SK-N-SH (cell line): Measurements from ENCODE around the gene MCCD1. TPM values are rescaled to one million over a fixed set of nuclear protein-coding genes. Genes with fewer than 3 reads are reported as not detected.

Experiments
- CTCF ChIA-PET: fragments of 300-600, 350-600 bp; formaldehyde crosslinking; extraction: SDS; loops from one replicate; lab custom pipeline; 2021; lab: Yijun Ruan, JAX
- POLR2A ChIA-PET: fragments of 350-600 bp; sonication (Branson Sonifier 250); formaldehyde crosslinking; extraction: SDS; loops from one replicate; lab custom pipeline; 2020; ENCODE audit warnings: antibody characterized with exemption, inconsistent platforms; lab: Yijun Ruan, JAX
- DNase-seq: peaks from one replicate; pipeline ENCODE4 v3.0.0; 2012
- H2AFZ ChIP-seq: fragments of 200-600 bp; sonication (generic); 2 replicates; pipeline ENCODE4 v1.8.1; 2016; ENCODE audit warnings: antibody characterized with exemption, mild to moderate bottlenecking, low read depth
- H3F3A ChIP-seq: fragments of 200-600 bp; sonication (generic); replicated peaks from 2 replicates; pipeline ENCODE3; 2016; ENCODE audit warnings: antibody characterized with exemption, mild to moderate bottlenecking; ENCODE audit not compliant: insufficient read depth
- H3K27ac ChIP-seq, 2 experiments: fragments of 200-500 bp in 1 of 2; fragments of 200-600 bp in 1 of 2; sonication (Bioruptor generic) in 1 of 2; sonication (generic), shearing (Covaris generic) in 1 of 2; 2 replicates each; pipeline versions ENCODE4 v1.5.1 to v1.6.1; 2014 to 2016; ENCODE audit warnings: low read depth in 2 of 2, inconsistent platforms in 1 of 2, low read length in 1 of 2, mild to moderate bottlenecking in 1 of 2, mixed read lengths in 1 of 2
- H3K27me3 ChIP-seq: fragments of 200-600 bp; sonication (generic), shearing (Covaris generic); 2 replicates; pipeline ENCODE4 v1.6.1; 2016; ENCODE audit warnings: mixed run types; ENCODE audit not compliant: insufficient read depth
- H3K36me3 ChIP-seq, 2 experiments: fragments of 200-500 bp in 1 of 2; fragments of 200-600 bp in 1 of 2; sonication (Bioruptor generic) in 1 of 2; sonication (generic) in 1 of 2; replicated peaks in 1 of 2; 2 replicates each; pipeline versions ENCODE3 to v1.5.1; 2014 to 2016; ENCODE audit warnings: low read length in 1 of 2, mild to moderate bottlenecking in 1 of 2; ENCODE audit not compliant: insufficient read depth in 2 of 2, control insufficient read depth in 1 of 2
- H3K4me1 ChIP-seq, 2 experiments: fragments of 200-500 bp in 1 of 2; fragments of 200-600 bp in 1 of 2; sonication (Bioruptor generic) in 1 of 2; sonication (generic), shearing (Covaris generic) in 1 of 2; 2 replicates each; pipeline versions ENCODE4 v1.5.1 to v1.6.1; 2014 to 2016; ENCODE audit warnings: low read depth in 1 of 2, low read length in 1 of 2, mixed run types in 1 of 2; ENCODE audit not compliant: insufficient read depth in 2 of 2, control insufficient read depth in 1 of 2
- H3K4me2 ChIP-seq: fragments of 200-600 bp; sonication (generic), shearing (Covaris generic); 2 replicates; pipeline ENCODE4 v1.6.1; 2017; ENCODE audit warnings: mixed run types
- H3K4me3 ChIP-seq, 2 experiments: fragments of 200-500 bp in 1 of 2; fragments of 200-600 bp in 1 of 2; sonication (Bioruptor generic) in 1 of 2; sonication (generic), shearing (Covaris generic) in 1 of 2; 2 replicates each; pipeline versions ENCODE4 v1.5.1 to v1.8.1; 2014 to 2016; ENCODE audit warnings: low read depth in 2 of 2, inconsistent platforms in 1 of 2, low read length in 1 of 2, mild to moderate bottlenecking in 1 of 2, mixed read lengths in 1 of 2, moderate library complexity in 1 of 2
- H3K79me2 ChIP-seq: fragments of 200-600 bp; sonication (generic); 2 replicates; pipeline ENCODE4 v1.8.1; 2017; ENCODE audit warnings: mild to moderate bottlenecking; ENCODE audit not compliant: insufficient read depth
- H3K9ac ChIP-seq: fragments of 200-600 bp; sonication (generic); 2 replicates; pipeline ENCODE4 v1.6.1; 2017; ENCODE audit warnings: mixed run types
- H3K9me2 ChIP-seq: fragments of 200-600 bp; sonication (generic); 2 replicates; pipeline ENCODE4 v1.6.1; 2017; ENCODE audit warnings: mixed run types
- H3K9me3 ChIP-seq: fragments of 200-600 bp; sonication (generic); 2 replicates; pipeline ENCODE4 v1.6.1; 2017; ENCODE audit warnings: mixed run types, mild to moderate bottlenecking, moderate library complexity
- H4K20me1 ChIP-seq: fragments of 200-600 bp; sonication (generic); 2 replicates; pipeline ENCODE4 v1.6.1; 2017; ENCODE audit warnings: mild to moderate bottlenecking, mixed run types; ENCODE audit not compliant: insufficient read depth
- CHD2 ChIP-seq: fragments of 150-350 bp; IDR thresholded peaks from 2 replicates; pipeline ENCODE4 v1.6.1; 2018; ENCODE audit warnings: low read length; ENCODE audit not compliant: partially characterized antibody
- CTCF ChIP-seq: fragments of 200-600 bp; sonication (generic); IDR thresholded peaks from 2 replicates; pipeline ENCODE4 v1.6.1; 2017; ENCODE audit warnings: antibody characterized with exemption, mild to moderate bottlenecking, moderate library complexity
- ELF1 ChIP-seq: IDR thresholded peaks from 2 replicates; pipeline ENCODE4 v1.4.0; 2012
- EP300 ChIP-seq, 2 experiments: IDR thresholded peaks; 2 replicates each; pipeline versions ENCODE4 v1.4.0 to v1.6.1; 2012; ENCODE audit warnings: borderline replicate concordance in 1 of 2, low read depth in 1 of 2, low read length in 1 of 2
- FOSL2 ChIP-seq: IDR thresholded peaks from 2 replicates; pipeline ENCODE4 v1.4.0; 2012; ENCODE audit warnings: low read depth, mild to moderate bottlenecking, moderate library complexity, borderline replicate concordance
- FOXM1 ChIP-seq: IDR thresholded peaks from 2 replicates; pipeline ENCODE4 v1.4.0; 2012; ENCODE audit warnings: low read depth, mild to moderate bottlenecking
- IRF3 ChIP-seq: fragments of 150-350 bp; IDR thresholded peaks from 2 replicates; pipeline ENCODE4 v1.6.1; 2016; ENCODE audit warnings: mild to moderate bottlenecking, low read depth, low read length
- MAX ChIP-seq: IDR thresholded peaks from 2 replicates; pipeline ENCODE4 v1.4.0; 2012; ENCODE audit warnings: low read depth
- MEF2A ChIP-seq: IDR thresholded peaks from 2 replicates; pipeline ENCODE4 v1.4.0; 2012; ENCODE audit warnings: low read depth, borderline replicate concordance
- REST ChIP-seq: IDR thresholded peaks from 2 replicates; pipeline ENCODE4 v1.6.1; 2012; ENCODE audit warnings: mild to moderate bottlenecking, low read depth, low read length, moderate library complexity
- RXRA ChIP-seq: IDR thresholded peaks from 2 replicates; pipeline ENCODE4 v1.4.0; 2012; ENCODE audit warnings: low read depth, mild to moderate bottlenecking, borderline replicate concordance
- SIN3A ChIP-seq: IDR thresholded peaks from 2 replicates; pipeline ENCODE4 v1.6.1; 2012; ENCODE audit warnings: low read depth, mild to moderate bottlenecking, low read length, moderate library complexity, borderline replicate concordance
- USF1 ChIP-seq: IDR thresholded peaks from 2 replicates; pipeline ENCODE4 v1.4.0; 2012; ENCODE audit warnings: low read depth, borderline replicate concordance
- WGBS: methylation state at CpG from one replicate; pipeline ENCODE4 v1.1.6; 2017; ENCODE audit warnings: low lambda C conversion rate; 5-methylcytosine and 5-hydroxymethylcytosine counted together
- polyA plus RNA-seq, 3 experiments: library from polyadenylated mRNA; depleted of rRNA; stranded (reverse); fragments of >200 nt; gene quantifications; 2 replicates each; pipeline ENCODE4 v1.2.3, GENCODE V29; 2012

The MCCD1 gene
- polyA plus RNA-seq, 1 of the 3 experiments (the other 2 are of a cell fraction), result not detected

- ChIA-PET POLR2A (no interaction called here), CTCF (interaction anchor here (0.6 to 11.9 kb wide), 3 partner anchors 37 to 1004 kb away, joined by 3 to 301 read pairs (median 3); partner anchors contain the start of gene NCR3)
- no peaks in the 10 kb centered on the region for H3K9me2 ChIP-seq
Measured at GRCh38 chr6:31544676-31545075, 15.9 kb downstream of the MCCD1 start.

GRCh38 chr6:31545291-31545690, 16.5 kb downstream of the MCCD1 start:
- CTCF ChIA-PET, result interaction anchor here (0.6 to 11.9 kb wide), 5 partner anchors 36 to 1004 kb away, joined by 3 to 301 read pairs (median 4); partner anchors contain the start of genes NCR3 and VARS1
- no peak for TF ChIP-seq FOXM1
- no peak for TF ChIP-seq MEF2A
- no peak for TF ChIP-seq REST
- TF ChIP-seq MAX, result no peak
- TF ChIP-seq FOSL2, result no peak
- TF ChIP-seq SIN3A, result no peak
- no peak for TF ChIP-seq CHD2
- no peak for TF ChIP-seq ELF1

More at GRCh38 chr6:31544676-31545075, 15.9 kb downstream of the MCCD1 start:
- Histone ChIP-seq H3K4me1 (peaks cover 8 to 19% of the 10 kb centered on the region in 2 experiments; a peak in 3 of 4 replicates), H3K79me2 (peaks cover 53% of the 10 kb centered on the region), H3K9me3 (no peaks in the 10 kb centered on the region), H3K27me3 (no peaks in the 10 kb centered on the region), H3K4me2 (no peak overlapping the region), H3K27ac (no peak overlapping the region), H4K20me1 (peaks cover 13% of the 10 kb centered on the region), H3K36me3 (peaks cover 7 to 15% of the 10 kb centered on the region in 2 experiments), H3K9ac (no peak overlapping the region), H2AFZ (no peak overlapping the region), H3F3A (peaks cover 18% of the 10 kb centered on the region), H3K4me3 (no peak overlapping the region)
- no peak for DNase-seq
- WGBS, result 41% methylated on average over 2 of the region's 2 CpGs
- TF ChIP-seq IRF3 (no peak), EP300 (IDR thresholded peaks at IDR 0.05; ENCODE audit: borderline replicate concordance in 1 of 2, low read depth in 1 of 2, low read length in 1 of 2) (no peak), CTCF (no peak), USF1 (no peak), RXRA (no peak)

More at GRCh38 chr6:31545291-31545690, 16.5 kb downstream of the MCCD1 start:
- Histone ChIP-seq H3K36me3 (peaks cover 5 to 15% of the 10 kb centered on the region in 2 experiments), H2AFZ (no peak overlapping the region), H3K79me2 (peaks cover 52% of the 10 kb centered on the region), H3K4me3 (no peak overlapping the region), H3K4me2 (no peak overlapping the region), H3K9ac (no peak overlapping the region), H3F3A (peaks cover 18% of the 10 kb centered on the region), H3K27me3 (no peaks in the 10 kb centered on the region), H4K20me1 (peaks cover 7% of the 10 kb centered on the region), H3K27ac (no peak overlapping the region), H3K4me1 (peaks cover 8 to 13% of the 10 kb centered on the region in 2 experiments; a peak in 3 of 4 replicates), H3K9me2 (no peaks in the 10 kb centered on the region), H3K9me3 (no peaks in the 10 kb centered on the region)
- no peak for DNase-seq
- 80% methylated on average over 7 of the region's 7 CpGs for WGBS
- POLR2A ChIA-PET, result interaction anchor here (2.4 kb wide), 1 partner anchor 53 kb away, joined by 18 read pairs; no protein-coding TSS in a partner anchor
